Psoas muscle (tissue), 8 donors: Measurements from ENCODE around the gene FOXO1. TPM values are rescaled to one million over a fixed set of nuclear protein-coding genes. Genes with fewer than 3 reads are reported as not detected.
A peak's percentile ranks its signal among the peaks of the same experiment; 100 is the strongest.

Experiments
- ATAC-seq, 4 donors: fragments of 200-7000 bp; cut with Tn5 transposase; one replicate each; pipeline ENCODE4 v1.9.1; 2020; ENCODE audit warnings: moderate library complexity in 3 of 4, mild to moderate bottlenecking in 2 of 4
- DNase-seq, 2 donors: peaks; one replicate each; pipeline ENCODE4 v3.0.0-alpha.2; 2020
- H3K27ac ChIP-seq: fragments of 200-600 bp; one replicate; pipeline ENCODE4 v1.8.0; 2022
- H3K27me3 ChIP-seq, 3 donors: fragments of 200-600 bp in 1 of 3; one replicate each; pipeline versions ENCODE4 v1.6.1 to v1.8.0; 2013 to 2022; ENCODE audit warnings: low read length in 2 of 3, mild to moderate bottlenecking in 2 of 3, moderate library complexity in 1 of 3; ENCODE audit not compliant: insufficient read depth in 3 of 3
- H3K36me3 ChIP-seq, 2 donors: fragments of 200-600 bp in 1 of 2; one replicate each; pipeline versions ENCODE4 v1.6.1 to v1.8.0; 2013 to 2022; ENCODE audit warnings: low read depth in 1 of 2, mild to moderate bottlenecking in 1 of 2, moderate library complexity in 1 of 2; ENCODE audit not compliant: insufficient read depth in 1 of 2
- H3K4me1 ChIP-seq: fragments of 200-600 bp; one replicate; pipeline ENCODE4 v1.8.0; 2022
- H3K4me3 ChIP-seq: fragments of 200-600 bp; one replicate; pipeline ENCODE4 v1.8.0; 2022; ENCODE audit warnings: mild to moderate bottlenecking
- H3K9me3 ChIP-seq: fragments of 200-600 bp; one replicate; pipeline ENCODE4 v1.8.0; 2022
- WGBS, 3 donors: extraction: QIAGEN DNeasy Blood & Tissue Kit; methylation state at CpG; one replicate each; pipeline versions ENCODE4 v1.1.6 to v1.1.7; 2013; 5-methylcytosine and 5-hydroxymethylcytosine counted together
- intact Hi-C, 2 donors: fragments of 100-400 bp; cut with DNase I; formaldehyde crosslinking; loops; one replicate each; pipeline versions ENCODE4 v1.11.0 to v1.14.2; 2022
- polyA plus RNA-seq, 3 donors: library from polyadenylated mRNA; stranded (reverse); fragments of 200-250 nt; gene quantifications; one replicate each; pipeline ENCODE4 v1.2.3, GENCODE V29; 2013
- total RNA-seq, 4 donors: library from RNA; stranded (reverse); fragmentation: NEBNext Ultra II Directional in 2 of 4; extraction: Animal tissue kit (Norgen Biotek cat#: 25700) in 2 of 4; gene quantifications; one replicate each; pipeline versions ENCODE4 v1.2.1 to v1.2.4, GENCODE V29; 2021 to 2023
- TF ChIP-seq, protein P1 (sequence below): fragments of 200-600 bp; IDR thresholded peaks from one replicate; pipeline ENCODE4 v1.8.0; 2022; ENCODE audit warnings: antibody characterized with exemption
- donor health status: healthy with polysubstance abuse.
- donor health status: DM: no; HTN: no; CAD: no; lungs with moderate emphysema.
- donor health status: Bipolar disorder and iron deficiency.
- donor health status: healthy.
- donor health status: DM: yes; HTN: yes; CAD: no.
- donor health status: DM: no; HTN: no; CAD: no.
- donor health status: DM: no; HTN: no; CAD: no.
- donor health status: DM: yes; HTN: yes; CAD: no.

FOXO1 gene
- total and polyA plus RNA-seq, 7 donors = 23.8 to 160 (median 68.3) TPM

DNA sequence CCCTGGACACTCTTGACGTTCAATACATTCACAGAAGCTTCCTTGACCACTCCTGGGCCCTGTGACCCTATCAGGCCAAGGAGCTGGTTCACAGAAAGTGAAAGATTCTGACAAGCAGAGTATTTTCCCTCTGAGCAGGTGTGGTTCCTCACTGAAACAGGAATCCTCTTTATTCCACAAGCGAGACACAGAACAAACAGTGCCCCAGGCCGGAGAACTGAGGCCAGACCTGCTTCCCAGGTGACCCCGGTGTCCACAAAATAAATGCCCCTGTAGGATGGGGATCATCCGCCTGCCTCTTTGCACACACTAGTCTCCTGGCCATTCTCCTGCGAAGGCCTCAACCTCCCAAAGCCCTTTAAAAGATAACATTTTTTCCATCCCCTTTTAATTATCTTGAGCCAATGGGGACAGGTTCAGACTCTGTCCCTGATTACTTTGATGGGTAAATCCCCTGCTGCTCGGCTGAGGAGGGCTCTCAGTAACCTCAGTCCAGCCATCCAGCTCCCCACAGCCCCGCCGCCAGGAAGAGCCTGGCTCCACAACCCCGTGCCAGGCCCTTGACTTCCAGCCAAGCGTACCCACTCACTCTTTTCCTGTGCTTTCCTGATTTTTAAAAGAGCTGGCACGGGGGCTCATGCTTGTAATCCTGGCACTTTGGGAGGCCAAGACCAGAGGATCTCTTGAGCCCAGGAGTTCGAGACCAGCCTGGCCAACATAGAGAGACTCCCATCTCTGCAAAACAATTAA is 129.1 kb downstream of the FOXO1 start:
- H3K27ac ChIP-seq = peak overlapping the region; percentile 41

DNA sequence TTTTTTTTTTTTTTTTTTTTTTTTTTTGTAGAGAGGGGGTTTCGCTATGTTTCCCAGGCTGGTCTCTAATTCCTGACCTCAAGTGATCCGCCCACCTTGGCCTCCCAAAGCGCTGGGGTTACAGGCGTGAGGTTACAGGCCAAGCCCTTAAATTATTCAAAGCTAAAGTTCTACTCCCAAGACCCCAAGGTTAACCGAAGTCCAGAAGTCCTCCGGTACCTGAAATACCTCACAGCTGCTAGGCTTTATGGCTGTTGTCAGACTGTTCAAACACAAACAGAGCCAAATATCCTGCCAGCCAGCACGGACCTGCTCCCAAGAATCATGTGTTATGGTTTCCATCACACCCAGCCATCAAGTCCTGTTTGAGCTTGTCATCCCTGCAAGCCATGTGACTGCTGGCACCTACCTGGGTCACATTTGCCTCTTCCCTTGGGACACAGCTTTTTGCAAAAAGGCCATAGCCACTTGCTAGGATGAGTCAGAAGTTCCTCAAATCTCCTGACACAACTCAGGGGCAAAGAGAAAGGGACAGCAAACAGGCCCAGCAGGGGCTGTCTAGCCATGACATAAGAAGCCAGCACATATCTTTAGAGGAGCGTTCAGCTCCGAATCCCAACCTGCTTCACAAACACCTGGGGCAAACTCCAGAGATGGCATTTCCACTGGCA is 129.9 kb downstream of the FOXO1 start:
- TF ChIP-seq, protein P1, sequence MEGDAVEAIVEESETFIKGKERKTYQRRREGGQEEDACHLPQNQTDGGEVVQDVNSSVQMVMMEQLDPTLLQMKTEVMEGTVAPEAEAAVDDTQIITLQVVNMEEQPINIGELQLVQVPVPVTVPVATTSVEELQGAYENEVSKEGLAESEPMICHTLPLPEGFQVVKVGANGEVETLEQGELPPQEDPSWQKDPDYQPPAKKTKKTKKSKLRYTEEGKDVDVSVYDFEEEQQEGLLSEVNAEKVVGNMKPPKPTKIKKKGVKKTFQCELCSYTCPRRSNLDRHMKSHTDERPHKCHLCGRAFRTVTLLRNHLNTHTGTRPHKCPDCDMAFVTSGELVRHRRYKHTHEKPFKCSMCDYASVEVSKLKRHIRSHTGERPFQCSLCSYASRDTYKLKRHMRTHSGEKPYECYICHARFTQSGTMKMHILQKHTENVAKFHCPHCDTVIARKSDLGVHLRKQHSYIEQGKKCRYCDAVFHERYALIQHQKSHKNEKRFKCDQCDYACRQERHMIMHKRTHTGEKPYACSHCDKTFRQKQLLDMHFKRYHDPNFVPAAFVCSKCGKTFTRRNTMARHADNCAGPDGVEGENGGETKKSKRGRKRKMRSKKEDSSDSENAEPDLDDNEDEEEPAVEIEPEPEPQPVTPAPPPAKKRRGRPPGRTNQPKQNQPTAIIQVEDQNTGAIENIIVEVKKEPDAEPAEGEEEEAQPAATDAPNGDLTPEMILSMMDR = no peak
- DNase-seq (peak in 1 of 2 donors; percentile 83), ATAC-seq (peak; percentile 60 to 88 (median 66))
- WGBS, 3 donors = 39 to 80% (median 52%) methylated on average over 9 of the region's 9 CpGs
- H3K4me1 ChIP-seq = peaks cover 13% of the 10 kb centered on the region
- no peak overlapping the region for H3K4me3 ChIP-seq
- peak overlapping the region; percentile 41 for H3K27ac ChIP-seq
- H3K9me3 ChIP-seq = no peaks in the 10 kb centered on the region
- intact Hi-C loops = no loop called here
- H3K27me3 ChIP-seq = no peaks in the 10 kb centered on the region
- no peaks in the 10 kb centered on the region for H3K36me3 ChIP-seq

More for the DNA sequence above, 129.1 kb downstream of the FOXO1 start:
- H3K4me3 ChIP-seq = no peak overlapping the region
- 79 to 92% (median 80%) methylated on average over 13 of the region's 13 CpGs for WGBS, 3 donors
- H3K27me3 ChIP-seq = no peaks in the 10 kb centered on the region
- intact Hi-C loops = no loop called here
- DNase-seq (no peak), ATAC-seq (no peak)
- H3K36me3 ChIP-seq = no peaks in the 10 kb centered on the region
- TF ChIP-seq, protein P1 = no peak
- H3K4me1 ChIP-seq = peaks cover 13% of the 10 kb centered on the region
- no peaks in the 10 kb centered on the region for H3K9me3 ChIP-seq

GRCh38 chr13:40535345-40535836 is 131.1 kb downstream of the FOXO1 start:
- intact Hi-C loops = no loop called here
- peak overlapping the region; percentile 52 for H3K4me3 ChIP-seq
- 39 to 77% (median 46%) methylated on average over 27 of the region's 27 CpGs for WGBS, 3 donors
- H3K36me3 ChIP-seq = no peaks in the 10 kb centered on the region
- TF ChIP-seq, protein P1 = no peak
- ATAC-seq = peak; percentile 58 to 74 (median 62)
- no peaks in the 10 kb centered on the region for H3K9me3 ChIP-seq
- H3K27me3 ChIP-seq = no peaks in the 10 kb centered on the region
- DNase-seq = peak in 1 of 2 donors; percentile 70
- H3K4me1 ChIP-seq = peaks cover 12% of the 10 kb centered on the region
- H3K27ac ChIP-seq = peak overlapping the region; percentile 61

DNA sequence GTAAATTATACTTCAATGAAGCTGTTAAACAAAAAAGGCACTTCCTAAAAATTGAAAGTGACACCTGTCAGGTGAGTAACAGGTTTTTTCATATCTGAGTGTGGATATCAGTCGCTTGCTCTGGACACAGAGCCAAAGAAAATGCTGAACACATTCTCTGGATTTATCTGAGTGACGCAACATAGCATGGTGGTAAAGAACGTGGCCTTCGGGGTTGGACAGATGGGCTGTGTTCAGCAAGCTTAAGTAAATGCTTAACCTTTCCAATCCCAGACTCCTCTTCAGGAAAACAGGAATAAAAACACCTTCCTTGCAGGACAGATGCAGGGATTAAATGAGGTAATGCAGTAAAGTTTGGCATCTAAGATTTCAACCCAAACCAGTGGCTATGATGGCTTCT is 132.0 kb downstream of the FOXO1 start:
- Histone ChIP-seq H3K36me3 (no peaks in the 10 kb centered on the region), H3K9me3 (no peaks in the 10 kb centered on the region), H3K4me1 (peaks cover 7% of the 10 kb centered on the region), H3K27me3 (no peaks in the 10 kb centered on the region), H3K4me3 (no peak overlapping the region), H3K27ac (no peak overlapping the region)
- DNase-seq = no peak
- 52 to 84% (median 53%) methylated on average over 4 of the region's 4 CpGs for WGBS, 3 donors
- intact Hi-C loops = no loop called here
- ATAC-seq = peak in 1 of 4 donors; percentile 25
- TF ChIP-seq, protein P1 = no peak
